IPS-11a (cell line): Measurements from ENCODE around the gene CPLANE2.
"Not testable (repeated sequence)": the region's sequence is repeated elsewhere in the genome, so short reads cannot be mapped to it uniquely, and the experiment has no call there.

Experiments
- H3K4me3 ChIP-seq: one replicate; pipeline ENCODE4 v1.5.1; 2013; ENCODE audit warnings: low read depth, low read length, control low read depth

The CPLANE2 gene

DNA sequence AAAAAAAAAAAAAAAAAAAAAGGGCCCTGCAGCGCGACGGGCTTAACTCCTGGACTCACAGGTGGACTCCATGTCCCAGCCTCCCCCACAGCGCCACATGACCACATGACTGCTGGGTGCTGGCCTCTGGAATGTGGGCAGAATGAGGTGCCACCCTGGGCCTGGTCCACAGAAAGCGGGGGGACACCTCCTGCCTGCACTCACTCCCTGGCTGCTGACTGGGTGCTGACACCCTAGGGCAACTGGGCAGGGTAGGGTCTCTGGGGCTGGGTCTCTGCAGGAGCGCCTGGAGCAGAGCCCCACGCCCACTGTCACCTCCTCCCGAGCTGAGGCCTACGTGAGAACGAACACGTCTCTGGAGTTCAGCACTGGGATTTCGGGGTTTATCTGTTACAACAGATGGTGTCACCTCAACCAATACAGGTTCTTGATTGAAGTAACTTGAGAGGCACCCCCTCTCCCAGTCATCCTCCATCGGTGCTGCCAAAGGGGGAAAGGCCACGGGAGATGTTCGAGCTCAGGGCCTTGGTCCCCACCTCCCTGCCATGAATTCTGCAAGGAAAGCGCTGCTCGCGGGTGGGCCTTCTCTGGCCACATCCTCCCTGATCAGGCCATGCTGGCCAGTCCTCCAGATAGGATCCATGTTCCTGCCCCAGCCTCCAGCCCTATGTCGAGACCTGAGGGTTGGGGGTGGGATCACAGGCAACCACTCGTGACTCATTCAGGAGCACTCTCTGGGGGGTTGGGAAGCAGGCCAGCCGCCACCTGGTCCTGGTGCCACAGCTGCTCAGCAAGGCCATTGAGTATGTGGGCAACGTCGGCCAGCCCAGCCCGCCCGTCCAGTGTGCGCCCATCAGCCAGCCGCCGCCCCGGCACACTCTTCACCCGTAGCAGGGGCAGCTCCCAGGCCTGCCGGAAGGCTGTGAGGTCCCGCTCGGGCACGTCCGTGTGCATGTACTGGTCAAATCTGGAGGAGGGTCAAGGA lies 5.4 kb downstream of the CPLANE2 start:
- H3K4me3 ChIP-seq, result no peak overlapping the region

DNA sequence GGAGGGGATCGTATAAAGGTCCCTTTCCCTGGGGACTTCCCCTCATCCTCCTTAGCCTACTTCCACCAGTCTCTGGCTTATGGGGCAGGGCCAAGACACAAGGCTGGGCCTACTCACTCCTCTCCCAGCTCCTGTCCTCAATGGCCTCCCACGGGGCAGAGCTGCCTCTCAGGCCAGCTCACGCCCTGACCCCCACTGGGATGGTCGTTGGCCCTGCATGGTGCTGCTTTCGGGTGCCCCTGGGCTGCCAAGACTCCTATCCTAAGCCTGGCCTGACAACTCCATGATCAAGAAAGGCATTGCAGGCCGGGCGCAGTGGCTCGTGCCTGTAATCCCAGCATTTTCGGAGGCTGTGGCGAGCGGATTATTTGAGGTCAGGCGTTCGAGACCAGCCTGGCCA lies 6.2 kb downstream of the CPLANE2 start:
- no peak overlapping the region for H3K4me3 ChIP-seq

DNA sequence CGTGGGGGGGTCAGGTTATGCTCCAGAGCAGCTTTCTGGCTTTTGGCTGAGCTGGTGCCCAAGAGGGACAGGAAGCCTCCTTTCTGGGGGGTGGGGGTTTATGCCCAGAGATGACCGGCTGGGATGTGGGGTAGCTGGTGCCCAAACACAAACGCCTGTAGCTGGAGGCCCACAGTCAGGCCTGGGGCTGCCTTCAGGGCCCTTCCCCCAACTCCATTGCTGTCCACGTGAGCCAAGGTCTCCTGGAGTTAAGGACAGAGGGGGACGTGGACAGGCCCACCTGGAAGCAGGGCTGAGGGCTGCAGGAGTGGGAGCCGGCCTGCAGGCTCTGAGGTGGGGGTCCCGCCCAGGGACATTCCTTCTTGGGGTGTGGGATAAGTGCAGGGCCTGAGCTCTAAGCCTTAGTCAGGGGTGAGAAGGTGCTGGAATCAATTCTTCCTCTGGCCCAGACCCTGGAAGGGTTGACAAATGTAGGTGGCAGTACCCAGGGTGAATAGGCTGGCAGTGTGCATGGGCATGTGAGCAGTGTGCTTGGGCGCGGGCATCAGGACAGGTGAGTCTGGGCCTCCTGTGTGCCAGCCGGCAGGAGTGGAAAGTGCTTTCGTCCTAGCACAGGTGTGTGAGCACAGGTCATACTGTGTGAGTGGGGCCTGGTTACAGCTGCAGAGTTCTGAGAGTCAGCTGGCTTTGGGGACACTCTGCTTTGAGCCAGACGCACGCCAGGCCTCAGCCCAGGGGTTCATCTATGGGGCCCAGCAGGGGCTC lies 6.8 kb downstream of the CPLANE2 start:
- no peak overlapping the region for H3K4me3 ChIP-seq

DNA sequence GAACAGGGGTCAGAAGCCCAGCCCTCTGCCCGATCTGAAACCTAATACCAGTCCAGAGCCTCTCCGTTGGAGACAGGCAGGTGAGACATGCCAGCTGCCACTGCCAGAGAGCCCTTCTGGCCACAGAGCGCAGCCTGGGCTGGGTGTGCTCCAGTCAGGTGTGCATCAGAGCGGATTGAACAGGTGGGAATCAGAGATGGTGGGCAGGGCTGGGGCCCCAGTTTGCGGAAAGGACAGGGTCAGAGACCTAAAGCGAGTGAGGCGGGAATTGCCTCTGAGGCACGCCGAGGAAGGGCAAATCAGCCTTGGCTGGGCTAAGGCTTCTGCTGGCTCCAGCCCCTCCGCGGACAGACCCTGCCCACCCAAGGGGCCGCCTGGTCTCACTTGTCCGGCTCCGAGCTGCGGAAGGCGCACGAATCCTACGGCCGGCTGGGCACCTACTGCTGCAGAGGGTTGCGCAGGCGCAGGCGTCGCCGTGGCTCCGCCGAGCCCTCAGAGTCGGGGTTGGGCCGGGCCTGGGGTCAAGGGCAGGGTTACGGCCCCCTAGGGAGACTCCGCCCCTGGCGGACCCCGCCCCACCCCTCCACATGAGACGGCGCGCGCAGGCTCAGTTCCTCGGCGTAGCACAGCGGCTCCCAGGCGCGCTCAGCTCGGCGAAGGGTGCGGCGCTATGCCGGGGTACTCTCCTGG lies 10.3 kb downstream of the CPLANE2 start:
- peak overlapping the region; percentile 60 for H3K4me3 ChIP-seq

DNA sequence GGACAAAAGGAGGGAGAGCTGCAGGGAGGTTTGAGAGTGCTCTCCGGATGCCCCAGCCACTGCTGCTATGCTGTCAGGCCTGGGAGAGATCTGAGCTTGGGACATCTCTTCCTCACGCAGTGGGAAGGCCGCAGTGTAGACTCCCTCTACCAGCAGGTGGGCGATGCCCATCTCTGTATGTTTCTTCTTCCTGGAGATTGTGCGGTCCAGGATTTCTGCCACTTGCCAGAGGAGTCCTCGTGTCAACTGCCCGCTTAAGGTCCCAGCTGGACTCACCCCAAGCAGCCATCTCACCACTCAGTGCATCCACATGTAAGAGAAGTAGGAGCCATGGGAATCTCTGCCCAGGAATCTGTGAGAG lies 10.9 kb downstream of the CPLANE2 start:
- H3K4me3 ChIP-seq, result peak overlapping the region; percentile 60

DNA sequence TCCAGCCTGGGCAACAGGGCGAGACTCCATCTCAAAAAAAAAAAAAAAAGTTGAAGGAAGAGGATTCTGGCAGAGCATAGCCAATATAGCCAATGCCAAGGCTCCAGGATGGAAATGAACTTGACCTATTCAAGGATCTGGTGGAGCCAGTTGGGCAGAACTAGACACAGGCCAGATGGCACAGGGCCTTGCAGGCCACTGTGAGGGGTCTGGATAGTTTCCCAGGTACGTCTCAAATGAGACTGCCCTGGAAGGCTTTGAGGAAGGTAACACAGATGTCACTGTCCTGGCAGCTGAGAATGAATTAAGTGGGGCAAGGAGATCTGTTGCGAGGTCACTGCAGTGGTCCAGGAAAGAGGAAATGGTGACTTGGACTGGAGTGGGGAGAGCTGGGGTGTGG lies 12.5 kb downstream of the CPLANE2 start:
- no peak overlapping the region for H3K4me3 ChIP-seq

DNA sequence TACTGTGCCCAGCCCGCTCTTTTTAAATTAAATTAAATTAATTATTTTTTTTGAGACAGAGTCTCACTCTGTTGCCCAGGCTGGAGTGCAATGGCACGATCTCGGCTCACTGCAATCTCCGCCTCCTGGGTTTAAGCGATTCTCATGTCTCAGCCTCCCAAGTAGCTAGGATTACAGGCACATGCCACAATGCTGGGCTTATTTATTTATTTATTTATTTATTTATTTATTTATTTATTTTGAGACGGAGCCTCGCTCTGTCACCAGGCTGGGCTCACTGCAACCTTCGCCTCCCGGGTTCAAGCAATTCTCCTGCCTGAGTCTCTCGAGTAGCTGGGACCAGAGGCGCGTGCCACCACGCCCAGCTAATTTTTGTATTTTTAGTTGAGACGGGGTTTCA lies 14.3 kb downstream of the CPLANE2 start:
- not testable (repeated sequence) for H3K4me3 ChIP-seq

DNA sequence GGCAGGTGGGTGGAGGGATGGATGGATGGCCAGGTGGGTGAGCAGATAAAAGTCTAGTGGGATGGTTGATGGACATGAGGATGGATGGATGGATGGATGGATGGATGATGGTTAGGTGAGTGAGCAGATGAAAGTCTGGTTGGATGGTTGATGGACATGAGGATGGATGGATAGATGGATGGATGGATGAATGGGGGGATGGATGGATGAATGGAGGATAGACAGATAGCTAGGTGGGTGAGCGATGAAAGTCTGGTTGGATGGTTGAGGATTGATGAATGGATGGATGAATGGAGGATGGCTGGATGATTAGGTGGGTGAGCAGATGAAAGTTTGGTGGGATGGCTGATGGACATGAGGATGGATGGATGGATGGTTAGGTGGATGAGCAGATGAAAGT lies 15.5 kb downstream of the CPLANE2 start:
- H3K4me3 ChIP-seq, result no peak overlapping the region

DNA sequence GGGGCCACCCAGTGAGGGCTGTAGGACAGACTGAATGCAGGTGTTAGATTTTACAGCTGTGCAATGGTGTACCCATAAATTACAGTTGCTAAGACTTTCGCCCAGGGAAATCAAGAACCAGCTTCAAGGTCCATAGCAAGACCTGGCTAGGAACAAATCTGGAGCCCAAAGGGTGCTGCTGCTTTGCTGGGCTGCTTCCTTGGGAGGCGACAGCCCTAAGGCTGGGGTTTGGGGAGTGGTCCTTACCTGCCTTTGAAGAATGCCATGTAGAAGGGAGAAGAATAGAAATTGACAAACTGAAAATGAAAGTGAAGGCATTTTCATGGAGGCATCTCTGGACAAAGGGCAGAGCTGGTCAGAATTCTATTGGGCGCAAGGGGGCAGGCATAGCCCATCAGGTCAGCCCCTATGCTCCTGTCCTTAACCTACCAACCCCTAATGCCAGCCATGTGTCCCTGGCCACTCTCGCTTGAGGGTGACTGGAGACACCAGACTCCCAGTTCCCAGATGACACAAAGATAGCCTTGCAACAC lies 16.9 kb downstream of the CPLANE2 start:
- H3K4me3 ChIP-seq, result no peak overlapping the region

DNA sequence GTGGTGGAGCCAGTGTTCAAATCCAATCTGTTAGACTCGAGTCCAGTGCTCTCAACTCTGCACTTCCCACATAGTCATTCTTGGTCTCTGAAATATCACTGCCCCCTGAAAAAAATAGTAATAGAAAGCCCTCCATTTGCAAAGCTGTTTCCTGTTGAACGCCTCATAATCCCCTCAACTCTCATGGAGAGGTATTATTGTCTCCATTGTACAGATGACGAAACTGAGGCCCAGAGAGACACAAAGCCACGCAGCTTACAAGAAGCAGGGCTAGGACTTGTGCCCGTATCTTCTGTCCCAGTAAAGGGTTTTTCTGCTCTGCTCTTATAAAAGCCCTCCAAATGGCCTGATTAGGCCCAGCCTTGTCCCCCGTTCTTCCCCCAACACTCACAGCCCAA lies 18.3 kb downstream of the CPLANE2 start:
- no peak overlapping the region for H3K4me3 ChIP-seq

DNA sequence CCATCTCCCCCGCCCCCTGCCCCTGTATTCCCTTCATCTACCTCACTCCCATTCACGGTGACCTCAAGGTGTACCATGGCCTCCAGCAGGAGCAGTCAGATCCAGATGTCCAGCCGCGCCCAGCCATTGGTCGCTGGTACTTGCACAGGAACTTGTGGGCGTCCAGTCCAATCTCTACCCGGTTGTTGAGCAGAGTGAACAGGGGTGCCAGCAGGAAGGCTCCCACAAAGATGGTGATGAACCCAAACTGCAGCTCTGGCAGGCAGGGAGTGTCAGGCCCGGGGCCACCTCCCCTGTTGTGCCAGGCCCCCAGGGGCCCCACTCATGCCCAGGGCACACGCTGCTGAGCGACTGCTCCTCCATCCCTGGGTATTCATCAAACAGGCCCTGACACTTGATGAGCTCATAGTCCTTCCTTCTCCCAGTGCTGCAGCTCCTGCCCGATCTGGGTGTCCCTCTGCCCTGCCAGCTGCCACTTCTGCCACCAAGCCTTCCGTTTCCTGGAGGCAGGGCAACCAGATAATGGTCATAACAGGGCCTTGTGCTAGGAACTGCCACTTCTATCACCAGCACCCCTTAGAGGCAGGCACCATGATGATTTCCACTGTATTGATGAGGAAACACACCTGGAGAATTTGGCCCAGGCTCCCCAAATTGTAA lies 18.8 kb downstream of the CPLANE2 start:
- no peak overlapping the region for H3K4me3 ChIP-seq

DNA sequence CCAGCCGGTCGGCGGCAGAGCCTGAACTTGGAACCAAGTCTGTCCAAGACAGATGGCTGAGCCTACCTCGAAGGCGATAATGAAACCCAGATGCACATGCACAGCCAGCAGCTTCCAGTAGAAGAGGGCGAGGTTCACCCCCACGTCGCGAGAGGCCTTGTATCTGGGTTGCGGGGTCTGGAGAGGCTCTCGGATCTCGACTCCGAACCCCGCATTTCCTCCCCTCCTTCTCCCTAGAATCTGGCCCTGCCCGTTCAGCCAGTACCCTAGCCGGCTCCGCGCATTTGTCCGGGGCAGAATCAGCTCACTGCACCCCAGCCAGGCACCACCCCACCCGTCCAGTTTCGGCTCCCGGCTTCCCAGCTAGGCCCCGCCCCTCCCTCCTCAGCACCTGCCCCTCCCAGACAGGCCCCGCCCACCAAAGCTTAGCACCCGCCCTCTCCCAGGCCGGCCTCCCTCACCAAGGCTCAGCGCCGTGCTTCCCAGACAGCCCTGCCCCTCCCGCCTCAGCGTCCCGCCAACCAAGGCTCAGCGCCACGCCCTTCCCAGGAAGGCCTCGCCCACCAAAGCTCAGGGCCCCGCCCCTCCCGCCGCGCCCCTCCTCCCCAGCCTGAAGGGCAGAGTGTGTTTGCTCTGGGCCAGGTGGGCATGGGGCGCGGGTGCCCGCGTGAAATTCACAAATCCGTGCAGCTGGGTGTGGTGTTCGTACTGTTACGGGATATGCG lies 19.8 kb downstream of the CPLANE2 start:
- H3K4me3 ChIP-seq, result peak overlapping the region; percentile 25

DNA sequence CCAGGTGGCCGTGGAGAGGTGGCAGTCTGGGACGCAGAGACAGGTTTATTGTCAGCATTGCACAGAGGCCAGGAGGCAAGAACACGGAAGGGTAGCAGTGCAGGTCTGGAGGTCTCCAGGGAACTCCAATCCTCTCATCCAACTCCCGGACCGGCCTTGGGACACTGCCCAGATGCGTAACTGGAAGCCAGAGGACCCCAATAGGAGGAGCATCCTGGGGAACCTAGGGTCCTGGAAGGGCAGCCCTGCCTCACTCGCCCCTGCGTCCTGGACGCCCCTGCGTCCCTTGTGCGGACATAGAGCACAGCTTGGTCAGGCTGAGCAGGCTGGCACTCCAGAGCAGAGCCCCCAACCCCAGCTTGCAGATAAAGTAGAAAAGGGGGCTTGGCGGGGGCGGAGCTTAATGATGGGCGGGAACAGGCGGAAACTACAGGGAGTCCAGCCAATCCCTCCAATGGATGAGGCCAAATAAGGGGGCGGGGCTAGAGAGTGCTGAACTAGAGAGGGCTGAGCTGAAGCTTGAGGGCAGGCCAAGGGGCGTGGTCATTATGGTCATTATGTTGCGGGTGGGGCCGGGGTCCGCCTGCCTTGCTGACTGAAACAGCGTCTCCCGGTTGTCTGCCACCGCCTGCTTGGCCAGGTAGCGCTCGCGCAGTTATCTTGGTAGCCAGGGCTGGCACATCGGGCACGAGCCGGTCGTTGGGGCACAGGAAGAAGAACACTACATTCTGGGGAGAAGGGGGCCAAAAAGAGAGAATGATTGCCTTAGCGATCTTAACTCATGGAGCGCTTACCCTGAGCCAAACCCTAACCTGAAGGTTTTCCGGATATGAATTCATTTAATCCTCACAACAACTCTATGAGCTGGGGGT lies 20.9 kb downstream of the CPLANE2 start:
- H3K4me3 ChIP-seq, result no peak overlapping the region

DNA sequence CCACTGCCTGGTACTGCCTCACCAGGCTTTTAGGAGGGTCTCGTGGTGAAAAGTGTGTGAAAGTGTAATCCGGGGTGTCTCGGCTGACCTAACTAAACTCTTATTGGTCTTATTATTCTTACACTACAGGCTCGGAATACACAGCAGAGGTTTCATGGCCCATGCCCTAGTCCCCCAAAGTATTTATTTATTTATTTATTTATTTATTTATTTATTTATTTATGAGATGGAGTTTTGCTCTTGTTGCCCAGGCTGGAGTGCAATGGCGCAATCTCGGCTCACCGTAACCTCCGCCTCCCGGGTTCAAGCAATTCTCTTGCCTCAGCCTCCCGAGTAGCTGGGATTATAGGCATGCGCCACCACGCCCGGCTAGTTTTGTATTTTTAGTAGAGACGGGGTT lies 21.7 kb downstream of the CPLANE2 start:
- not testable (repeated sequence) for H3K4me3 ChIP-seq

DNA sequence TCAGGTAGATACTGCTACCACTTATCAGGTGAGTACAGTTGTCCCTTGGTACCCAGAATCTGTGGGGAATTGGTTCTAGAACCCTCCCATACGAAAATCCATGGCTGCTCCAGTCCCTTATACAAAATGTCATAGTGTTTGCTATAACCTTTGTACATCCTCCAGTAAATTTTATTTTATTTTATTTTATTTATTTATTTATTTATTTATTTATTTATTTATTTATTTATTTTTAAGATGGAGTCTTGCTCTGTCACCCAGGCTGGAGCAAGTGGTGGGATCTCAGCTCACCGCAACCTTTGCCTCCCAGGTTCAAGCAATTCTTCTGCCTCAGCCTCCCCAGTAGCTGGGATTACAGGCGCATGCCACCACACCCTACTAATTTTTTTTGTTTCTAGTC lies 23.4 kb downstream of the CPLANE2 start:
- not testable (repeated sequence) for H3K4me3 ChIP-seq

DNA sequence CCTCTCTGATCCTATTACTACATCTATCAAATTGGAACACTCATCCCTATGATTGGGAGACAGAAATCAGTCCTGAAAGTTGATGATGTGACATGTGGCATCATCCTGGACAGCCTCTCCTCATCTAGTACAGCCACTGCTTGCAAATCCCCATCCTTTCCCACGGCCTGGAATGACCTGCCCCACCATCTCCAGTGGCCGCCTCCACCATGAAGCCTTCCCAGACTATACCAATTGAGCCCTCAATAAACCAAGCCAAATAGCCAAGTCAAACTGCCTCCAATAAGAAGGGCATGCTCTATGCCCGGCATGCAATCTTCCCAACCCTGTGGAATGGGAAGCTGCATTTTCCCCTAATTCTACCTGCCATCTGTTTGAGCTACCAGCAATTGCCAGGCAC lies 24.0 kb downstream of the CPLANE2 start:
- no peak overlapping the region for H3K4me3 ChIP-seq

DNA sequence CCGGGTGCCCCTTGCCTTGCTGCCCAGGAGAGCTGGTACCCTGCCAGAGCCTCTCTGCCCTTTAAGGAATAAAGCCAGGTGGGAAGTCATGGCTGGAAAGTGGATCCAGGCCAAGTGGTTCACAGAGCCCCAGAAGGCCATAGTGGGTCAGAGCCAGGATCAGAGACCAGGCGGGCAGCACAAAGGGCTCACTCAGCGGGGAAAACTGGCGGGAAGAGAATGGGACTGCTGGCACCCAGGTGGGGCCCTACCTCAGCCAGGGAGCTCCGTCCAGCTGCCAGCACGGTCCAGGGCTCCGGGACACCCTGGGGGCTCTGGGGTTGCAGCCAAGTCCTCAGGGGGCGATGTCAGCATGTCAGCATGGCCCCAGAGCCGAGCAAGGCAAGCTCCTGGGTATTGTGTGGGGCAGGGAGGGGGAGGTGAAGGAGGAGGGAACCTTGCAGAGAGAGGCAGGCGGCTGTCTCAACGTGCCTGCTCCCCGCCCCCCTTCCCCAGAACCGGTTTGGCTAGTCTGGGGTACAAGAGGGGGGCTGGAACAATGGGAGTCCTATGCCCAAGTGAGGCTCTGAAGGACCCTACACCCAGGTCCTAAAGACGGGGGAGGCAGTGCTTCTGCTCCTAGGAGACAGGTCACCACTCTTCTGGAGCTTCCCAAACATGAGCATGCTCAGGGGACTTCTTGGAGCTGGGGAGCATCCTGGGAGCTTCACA lies 24.6 kb downstream of the CPLANE2 start, which contains the start of gene ARHGEF19:
ARHGEF19 (minus strand) TSS at position 402 of the 711 bp plus-strand sequence. CDS start 3,598 bp downstream, outside the sequence.
- H3K4me3 ChIP-seq, result peak within 1 kb of the TSS; percentile 44

DNA sequence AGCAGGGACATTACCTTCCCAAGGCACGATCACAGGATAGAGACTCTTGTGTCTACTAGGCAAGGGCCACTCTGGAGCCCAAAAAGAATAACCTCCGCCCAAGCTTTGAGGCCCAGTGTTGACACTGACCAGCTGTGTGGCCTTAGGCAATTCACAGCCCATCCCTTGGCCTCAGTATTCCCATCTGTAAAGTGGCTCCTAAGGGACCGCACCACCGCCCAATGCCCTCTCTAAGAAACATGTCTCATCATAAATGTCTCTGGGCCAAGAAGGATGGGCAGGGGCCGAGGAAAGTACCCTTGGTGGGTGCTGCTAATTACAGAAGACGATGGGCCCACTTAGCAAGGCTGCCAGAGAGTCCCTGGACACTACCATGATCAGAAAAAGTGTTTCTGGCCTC lies 25.2 kb downstream of the CPLANE2 start:
- H3K4me3 ChIP-seq, result peak overlapping the region; percentile 44
